Peyer's patch (tissue), 4 donors: Measurements from ENCODE around the gene MTMR10.

Experiments
- CTCF ChIP-seq, 6 experiments: fragments of 450-650 bp in 4 of 6; fragments of 200-600 bp in 2 of 6; sonication (generic) in 1 of 6; IDR thresholded peaks; one replicate each; pipeline ENCODE4 v1.5.1; 2017 to 2019; ENCODE audit warnings: antibody characterized with exemption in 6 of 6, mild to moderate bottlenecking in 3 of 6, moderate library complexity in 1 of 6
- POLR2A ChIP-seq, 2 donors: fragments of 450-650 bp; IDR thresholded peaks; one replicate each; pipeline ENCODE4 v1.5.1; 2017; ENCODE audit warnings: antibody characterized with exemption in 2 of 2, mild to moderate bottlenecking in 2 of 2, moderate library complexity in 2 of 2

GRCh38 chr15:31034152-31034551 lies 42.7 kb upstream of the MTMR10 start:
- TF ChIP-seq CTCF (IDR thresholded peaks at IDR 0.05) (no peak), POLR2A (IDR thresholded peaks at IDR 0.05) (no peak)
